ENCODE data around the gene SCRN2.

- TF ChIP-seq CTCF (IDR thresholded peaks at IDR 0.05) (no peak), EP300 (IDR thresholded peaks at IDR 0.05) (no peak), POLR2AphosphoS5 (IDR thresholded peaks at IDR 0.05) (no peak)
Observed at GRCh38 chr17:47862621-47863440, 21.8 kb upstream of the SCRN2 start.

All from sigmoid colon (tissue), 4 donors.